Colonic mucosa (tissue), 4 donors: ENCODE data around the gene XPNPEP1. TPM values are rescaled to one million over a fixed set of nuclear protein-coding genes. Genes with fewer than 3 reads are reported as not detected.
A peak's percentile ranks its signal among the peaks of the same experiment; 100 is the strongest.

Experiments
- DNase-seq: peaks from one replicate; pipeline ENCODE4 v3.0.0-alpha.2; 2020
- H3K27ac ChIP-seq: fragments of 200-600 bp; one replicate; pipeline ENCODE4 v1.8.0; 2021
- H3K27me3 ChIP-seq: fragments of 200-600 bp; one replicate; pipeline ENCODE4 v1.8.0; 2021
- H3K36me3 ChIP-seq: fragments of 200-600 bp; one replicate; pipeline ENCODE4 v1.8.0; 2021
- H3K4me1 ChIP-seq: fragments of 200-600 bp; one replicate; pipeline ENCODE4 v1.8.0; 2021; ENCODE audit warnings: mild to moderate bottlenecking
- H3K4me3 ChIP-seq: fragments of 200-600 bp; one replicate; pipeline ENCODE4 v1.8.0; 2021
- H3K9ac ChIP-seq, 2 donors: one replicate each; pipeline ENCODE4 v1.7.0; 2013; ENCODE audit warnings: control low read depth in 2 of 2, low read depth in 2 of 2, low read length in 2 of 2
- H3K9me3 ChIP-seq: fragments of 200-600 bp; one replicate; pipeline ENCODE4 v1.8.0; 2021
- intact Hi-C: fragments of 100-400 bp; cut with DNase I; formaldehyde crosslinking; loops from one replicate; pipeline ENCODE4 v1.14.1; 2022
- total RNA-seq, 2 donors: library from RNA; stranded (reverse); fragmentation: NEBNext Ultra II Directional in 1 of 2; extraction: Animal tissue kit (Norgen Biotek cat#: 25700) in 1 of 2; gene quantifications; one replicate each; pipeline ENCODE4 v1.2.1, GENCODE V29; 2021
- TF ChIP-seq, protein P1 (sequence below): fragments of 200-600 bp; IDR thresholded peaks from one replicate; pipeline ENCODE4 v1.8.0; 2022; ENCODE audit warnings: antibody characterized with exemption, mild to moderate bottlenecking
- donor health status: healthy.
- donor health status: DM: no; HTN: no; CAD: no.
- donor health status: DM: no; HTN: no; CAD: no.

The XPNPEP1 gene
- total RNA-seq, 2 donors from 2014 or later: 122 to 127 TPM

DNA sequence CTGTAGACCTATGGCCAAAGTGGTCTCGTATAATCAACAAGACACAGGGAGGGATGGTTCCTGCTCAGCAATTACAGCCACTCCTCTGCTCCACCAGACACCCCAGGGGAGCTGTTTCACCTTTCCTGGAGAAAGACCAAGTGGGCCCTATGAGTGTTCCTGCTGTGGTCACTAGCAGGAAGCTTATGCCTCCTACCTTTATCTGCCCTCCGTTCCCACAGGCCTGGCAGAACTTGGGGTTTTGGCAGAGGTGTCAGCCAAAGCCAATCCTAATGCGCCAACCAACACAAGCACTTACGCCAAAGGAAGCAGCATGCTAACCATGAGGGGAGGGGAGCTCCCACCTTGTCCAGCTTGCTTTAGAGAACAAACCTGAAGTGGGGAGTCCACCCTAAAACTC lies 31.2 kb downstream of the XPNPEP1 start:
- H3K4me1 ChIP-seq: peaks cover 9% of the 10 kb centered on the region
- TF ChIP-seq, protein P1, sequence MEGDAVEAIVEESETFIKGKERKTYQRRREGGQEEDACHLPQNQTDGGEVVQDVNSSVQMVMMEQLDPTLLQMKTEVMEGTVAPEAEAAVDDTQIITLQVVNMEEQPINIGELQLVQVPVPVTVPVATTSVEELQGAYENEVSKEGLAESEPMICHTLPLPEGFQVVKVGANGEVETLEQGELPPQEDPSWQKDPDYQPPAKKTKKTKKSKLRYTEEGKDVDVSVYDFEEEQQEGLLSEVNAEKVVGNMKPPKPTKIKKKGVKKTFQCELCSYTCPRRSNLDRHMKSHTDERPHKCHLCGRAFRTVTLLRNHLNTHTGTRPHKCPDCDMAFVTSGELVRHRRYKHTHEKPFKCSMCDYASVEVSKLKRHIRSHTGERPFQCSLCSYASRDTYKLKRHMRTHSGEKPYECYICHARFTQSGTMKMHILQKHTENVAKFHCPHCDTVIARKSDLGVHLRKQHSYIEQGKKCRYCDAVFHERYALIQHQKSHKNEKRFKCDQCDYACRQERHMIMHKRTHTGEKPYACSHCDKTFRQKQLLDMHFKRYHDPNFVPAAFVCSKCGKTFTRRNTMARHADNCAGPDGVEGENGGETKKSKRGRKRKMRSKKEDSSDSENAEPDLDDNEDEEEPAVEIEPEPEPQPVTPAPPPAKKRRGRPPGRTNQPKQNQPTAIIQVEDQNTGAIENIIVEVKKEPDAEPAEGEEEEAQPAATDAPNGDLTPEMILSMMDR: no peak

DNA sequence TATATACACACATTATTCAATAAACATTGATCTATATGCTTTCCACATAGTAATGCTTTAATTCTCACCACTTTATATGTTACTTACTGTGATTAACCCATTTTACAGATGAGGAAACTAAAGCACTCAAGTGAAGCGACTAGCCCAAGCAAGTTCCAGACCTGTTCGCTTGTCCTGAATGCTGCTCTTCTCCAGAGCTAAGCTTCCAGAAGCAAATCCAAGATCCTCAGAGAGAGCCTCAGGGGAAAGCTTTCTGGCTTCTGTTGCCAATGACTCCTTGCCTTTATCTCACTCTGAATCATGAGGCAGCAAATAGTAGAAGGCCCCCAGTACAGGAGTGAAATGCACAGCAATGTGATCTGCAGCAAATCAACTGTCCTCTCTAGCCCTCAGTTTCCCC lies 32.2 kb downstream of the XPNPEP1 start:
- no peaks in the 10 kb centered on the region for H3K36me3 ChIP-seq
- intact Hi-C loops: loop anchor here (5.0 kb wide), 1 partner anchor 36 kb away; no protein-coding TSS in a partner anchor

More for the DNA sequence above, 31.2 kb downstream of the XPNPEP1 start:
- Histone ChIP-seq H3K9me3 (no peaks in the 10 kb centered on the region), H3K9ac (no peak overlapping the region), H3K36me3 (no peaks in the 10 kb centered on the region), H3K27ac (no peak overlapping the region), H3K4me3 (no peak overlapping the region), H3K27me3 (no peaks in the 10 kb centered on the region)
- DNase-seq: no peak
- intact Hi-C loops: loop anchor here (5.0 kb wide), 1 partner anchor 35 kb away; no protein-coding TSS in a partner anchor

DNA sequence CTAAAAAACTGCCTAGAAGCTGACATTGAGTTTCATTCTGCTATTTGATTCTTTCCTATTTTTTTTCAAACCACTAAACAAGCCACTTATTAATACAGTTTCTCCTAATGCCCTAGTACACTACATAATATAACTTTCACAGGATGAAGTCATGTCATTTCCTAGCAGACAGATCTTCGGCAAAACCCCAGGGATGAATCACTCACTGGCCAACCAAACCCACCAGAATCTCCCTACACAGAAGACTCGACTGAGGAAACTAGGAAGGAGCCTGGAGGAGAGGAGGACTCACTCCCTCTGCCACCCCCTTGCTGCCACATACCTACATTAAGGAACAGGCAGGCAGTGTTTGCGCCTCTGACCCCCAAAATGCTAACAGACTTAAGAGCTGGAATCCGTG lies 33.4 kb downstream of the XPNPEP1 start:
- TF ChIP-seq, protein P1: no peak
- no peak for DNase-seq
- Histone ChIP-seq H3K4me1 (no peaks in the 10 kb centered on the region), H3K9ac (no peak overlapping the region), H3K27me3 (no peaks in the 10 kb centered on the region), H3K4me3 (no peak overlapping the region), H3K9me3 (no peaks in the 10 kb centered on the region), H3K36me3 (no peaks in the 10 kb centered on the region), H3K27ac (no peak overlapping the region)
- intact Hi-C loops: loop anchor here (5.0 to 10.0 kb wide), 4 partner anchors 37 to 385 kb away; no protein-coding TSS in a partner anchor

More for the DNA sequence above, 32.2 kb downstream of the XPNPEP1 start:
- H3K27me3 ChIP-seq: no peaks in the 10 kb centered on the region
- H3K9ac ChIP-seq: no peak overlapping the region
- no peak overlapping the region for H3K4me3 ChIP-seq
- TF ChIP-seq, protein P1: no peak
- DNase-seq: no peak
- no peaks in the 10 kb centered on the region for H3K9me3 ChIP-seq
- peaks cover 8% of the 10 kb centered on the region for H3K4me1 ChIP-seq
- peak overlapping the region; percentile 67 for H3K27ac ChIP-seq

- intact Hi-C loops: loop anchor here (5.0 to 10.0 kb wide), 3 partner anchors 125 to 387 kb away; no protein-coding TSS in a partner anchor
- no peaks in the 10 kb centered on the region for H3K36me3 ChIP-seq
- H3K9ac ChIP-seq: no peak overlapping the region
Measured at GRCh38 chr10:109887776-109888175, 35.5 kb downstream of the XPNPEP1 start.

DNA sequence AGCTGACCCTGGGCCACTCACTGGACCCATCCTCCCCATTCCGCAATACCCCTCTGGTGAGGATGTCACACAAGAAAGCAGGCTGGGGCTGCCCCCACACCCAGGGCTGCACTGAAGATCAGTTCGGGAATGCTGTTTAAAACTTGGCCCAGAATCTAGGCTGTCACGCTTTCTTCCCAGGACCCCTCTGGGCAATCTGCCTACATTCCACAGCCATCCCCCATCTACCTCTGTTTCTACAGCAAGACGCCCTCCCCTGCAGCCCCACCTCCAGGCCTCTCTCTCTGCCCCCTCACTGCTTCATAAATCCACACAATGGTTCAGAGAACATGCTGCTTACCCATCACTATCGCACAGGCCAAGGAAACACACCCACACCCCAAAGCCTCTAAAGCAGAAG lies 36.1 kb downstream of the XPNPEP1 start:
- no peak overlapping the region for H3K9ac ChIP-seq
- no peak overlapping the region for H3K4me3 ChIP-seq
- no peaks in the 10 kb centered on the region for H3K9me3 ChIP-seq
- TF ChIP-seq, protein P1: no peak
- no peaks in the 10 kb centered on the region for H3K4me1 ChIP-seq
- H3K27ac ChIP-seq: no peak overlapping the region
- DNase-seq: no peak
- intact Hi-C loops: loop anchor here (5.0 to 10.0 kb wide), 3 partner anchors 125 to 388 kb away; no protein-coding TSS in a partner anchor
- H3K27me3 ChIP-seq: no peaks in the 10 kb centered on the region
- no peaks in the 10 kb centered on the region for H3K36me3 ChIP-seq

More at GRCh38 chr10:109887776-109888175, 35.5 kb downstream of the XPNPEP1 start:
- H3K9me3 ChIP-seq: no peaks in the 10 kb centered on the region
- H3K4me1 ChIP-seq: no peaks in the 10 kb centered on the region
- no peak overlapping the region for H3K27ac ChIP-seq
- TF ChIP-seq, protein P1: no peak
- DNase-seq: no peak
- H3K4me3 ChIP-seq: no peak overlapping the region
- H3K27me3 ChIP-seq: no peaks in the 10 kb centered on the region
